ENCODE results near the gene CHMP1B. TPM values are rescaled to one million over a fixed set of nuclear protein-coding genes. Genes with fewer than 3 reads are reported as not detected.

CHMP1B gene
- total and polyA plus RNA-seq, 9 of the 15 experiments (the other 6 are each of a cell fraction or from before 2014, with no cell fraction given) = 12.3 to 29.9 (median 19.0) TPM

- intact Hi-C loops (cut with micrococcal nuclease) (no loop called here), in situ Hi-C loops (cut with MboI) (no loop called here)
- Histone ChIP-seq H3K79me2 (ENCODE audit: control insufficient read depth, insufficient read depth, low read length) (peaks cover 24% of the 10 kb centered on the region), H3K27ac (ENCODE audit: extremely low read depth, low read depth, low read length) (peak overlapping the region; percentile 83), H3K4me2 (ENCODE audit: insufficient read depth, low read length) (peak overlapping the region; percentile 100), H3K9me1 (ENCODE audit: control insufficient read depth, insufficient read depth, low read length) (no peaks in the 10 kb centered on the region), H3K9ac (ENCODE audit: insufficient read depth in 1 of 2, low read depth in 2 of 2, low read length in 2 of 2) (peak overlapping the region; percentile 96), H4K20me1 (replicated peaks; ENCODE audit: control insufficient read depth, insufficient read depth, low read length) (0 out of 2 replicates have a peak, but pooled peaks cover 4% of the 10 kb centered on the region), H3K36me3 (ENCODE audit: control insufficient read depth, insufficient read depth, low read length) (0 out of 3 replicates have a peak, but pooled peaks cover 2% of the 10 kb centered on the region), H2AFZ (ENCODE audit: low read depth, low read length) (peak overlapping the region; percentile 97), H3K4me1 (replicated peaks in 1 of 2; ENCODE audit: control insufficient read depth in 2 of 2, insufficient read depth in 2 of 2, low read length in 2 of 2) (peaks cover 15 to 19% of the 10 kb centered on the region in 2 experiments; a peak in 4 of 5 replicates), H3K4me3 (peak overlapping the region; percentile 97), H3K27me3 (ENCODE audit: control insufficient read depth in 2 of 2, insufficient read depth in 2 of 2, low read length in 2 of 2) (no peaks in the 10 kb centered on the region), H3K9me3 (replicated peaks; ENCODE audit: control insufficient read depth, insufficient read depth, low read depth, low read length) (no peaks in the 10 kb centered on the region)
- no peak for FAIRE-seq
- ATAC-seq = peak; percentile 58
- POLR2A ChIA-PET = interaction anchor here (0.7 to 1.2 kb wide), 2 partner anchors 9 to 16 kb away, joined by 3 read pairs; no protein-coding TSS in a partner anchor
- BruUV-seq (replicated peaks) = TSS peak; percentile 75
- CTCF ChIA-PET (ENCODE audit: low intra/inter-chr PET ratio) = no interaction called here
- peak; percentile 30 to 47 (median 36) for DNase-seq (ENCODE audit: extremely low read depth in 1 of 4, low spot score in 3 of 4)
- WGBS (ENCODE audit: insufficient coverage, low coverage, missing lambda C conversion rate) = under 1% methylated on average over 21 of the region's 23 CpGs
- TF ChIP-seq ERF (CRISPR knock-in tag; IDR thresholded peaks at IDR 0.05) (no peak), NFE2 (IDR thresholded peaks at IDR 0.05; ENCODE audit: low read depth) (no peak), CHD1 (IDR thresholded peaks at IDR 0.05; ENCODE audit: low read length) (no peak), SP2 (IDR thresholded peaks at IDR 0.05; ENCODE audit: extremely low read depth, low read depth, low read length, poor library complexity, severe bottlenecking) (no peak), FOXP1 (CRISPR knock-in tag; IDR thresholded peaks at IDR 0.05) (0 out of 2 replicates have a peak, but pooled peaks have one; percentile 12), TOE1 (IDR thresholded peaks at IDR 0.05; ENCODE audit: borderline replicate concordance) (no peak), TOE1 (CRISPR knock-in tag; IDR thresholded peaks at IDR 0.05; ENCODE audit: borderline replicate concordance, low read depth) (no peak), CBX8 (IDR thresholded peaks at IDR 0.05; ENCODE audit: borderline replicate concordance, extremely low read depth, low read depth, low read length, poor library complexity, severe bottlenecking) (no peak), SMARCB1 (IDR thresholded peaks at IDR 0.05; ENCODE audit: insufficient read length, low read depth) (no peak), SLC30A9 (CRISPR knock-in tag; IDR thresholded peaks at IDR 0.05) (no peak), E2F6 (IDR thresholded peaks at IDR 0.05; ENCODE audit: borderline replicate concordance in 1 of 2, extremely low read depth in 1 of 2, insufficient read depth in 1 of 2, insufficient read length in 1 of 2, low read depth in 1 of 2, low read length in 1 of 2, poor library complexity in 1 of 2, severe bottlenecking in 1 of 2) (peak in 1 of 2 experiments; percentile 48), NR0B1 (IDR thresholded peaks at IDR 0.05; ENCODE audit: partially characterized antibody) (no peak), RREB1 (CRISPR knock-in tag; IDR thresholded peaks at IDR 0.05) (no peak)
Measured at GRCh38 chr18:11851806-11852337, 659 bp downstream of the CHMP1B start.
